Amniotic stem cell (primary cell): ENCODE data around the gene CCKAR.

Experiments
- DNase-seq: peaks from one replicate; lab custom pipeline; 2025; lab: John Stamatoyannopoulos, UW

The CCKAR gene

GRCh38 chr4:26459756-26460530 lies 30.3 kb downstream of the CCKAR start:
- DNase-seq = peak; percentile 20

DNA sequence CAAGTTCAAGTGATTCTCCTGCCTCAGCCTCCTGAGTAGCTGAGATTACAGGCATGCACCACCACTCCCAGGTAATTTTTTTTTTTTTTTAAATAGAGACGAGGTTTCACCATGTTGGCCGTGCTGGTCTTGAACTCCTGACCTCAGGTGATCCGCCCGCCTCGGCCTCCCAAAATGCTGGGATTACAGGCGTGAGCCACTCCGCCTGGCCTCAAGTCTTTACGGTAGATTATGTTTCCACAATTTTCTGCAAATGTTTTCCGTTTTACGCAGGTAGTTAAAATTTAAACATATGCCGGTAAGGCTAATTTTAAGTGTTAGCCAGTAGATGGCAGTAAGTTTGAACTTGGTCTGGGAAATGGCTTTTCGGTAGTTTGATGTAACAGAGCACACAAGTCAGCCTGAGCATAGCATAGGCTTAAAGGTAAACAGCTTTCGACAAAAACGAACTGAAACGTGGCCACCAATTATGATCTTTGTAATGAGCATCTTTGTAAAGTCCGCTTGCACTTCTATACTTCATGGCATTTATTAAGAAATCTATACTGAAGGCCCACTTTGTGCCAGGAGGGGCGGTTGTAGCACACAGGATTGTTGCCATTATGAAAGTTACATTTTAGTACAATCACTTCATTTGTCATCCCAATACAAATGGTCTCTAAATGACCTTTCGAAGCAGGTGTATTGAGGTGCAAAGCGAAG lies 31.1 kb downstream of the CCKAR start:
- peak; percentile 54 for DNase-seq

- DNase-seq = no peak
These were observed 32.1 kb downstream of the CCKAR start for GRCh38 chr4:26458157-26458561.

DNA sequence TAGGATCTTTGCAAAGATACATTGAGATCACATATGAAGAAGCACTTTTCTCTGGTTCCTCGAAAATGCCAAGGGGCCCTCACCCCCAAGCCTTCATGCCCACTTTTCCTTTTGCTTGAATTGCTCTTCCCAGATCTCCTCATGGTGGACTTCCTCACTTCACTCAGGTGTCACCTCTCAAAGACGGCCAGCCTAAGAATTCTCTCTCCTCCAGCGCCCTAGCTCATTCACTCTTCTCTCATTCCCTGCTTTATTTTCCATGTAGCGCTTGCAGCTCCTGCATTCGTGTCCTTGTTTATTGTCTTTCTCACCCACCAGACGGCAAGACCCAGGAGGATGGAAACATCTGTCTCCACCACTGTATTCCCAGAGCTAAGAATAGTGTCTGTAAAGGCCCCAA lies 32.9 kb downstream of the CCKAR start:
- DNase-seq = no peak

GRCh38 chr4:26455571-26455970 lies 34.7 kb downstream of the CCKAR start:
- no peak for DNase-seq

DNA sequence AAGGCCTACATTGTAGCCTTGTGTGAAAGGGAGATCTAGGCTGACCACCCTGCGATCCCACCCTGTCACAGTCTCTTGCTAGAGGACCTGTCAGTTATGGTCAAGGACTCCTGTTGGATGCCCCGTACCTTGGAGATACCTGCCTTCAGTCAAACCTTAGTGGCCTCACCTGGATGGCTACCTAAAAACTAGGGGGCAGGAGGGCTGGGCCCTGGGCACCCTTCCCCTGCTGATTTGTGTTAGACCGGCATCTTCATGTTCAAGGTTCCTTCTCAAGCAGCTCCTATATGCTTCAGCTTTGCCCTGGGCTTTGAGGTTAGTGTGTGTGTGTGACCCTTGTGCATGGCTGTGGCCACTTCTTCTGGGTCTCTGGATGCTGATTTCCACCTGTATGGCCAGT lies 35.3 kb downstream of the CCKAR start:
- no peak for DNase-seq

DNA sequence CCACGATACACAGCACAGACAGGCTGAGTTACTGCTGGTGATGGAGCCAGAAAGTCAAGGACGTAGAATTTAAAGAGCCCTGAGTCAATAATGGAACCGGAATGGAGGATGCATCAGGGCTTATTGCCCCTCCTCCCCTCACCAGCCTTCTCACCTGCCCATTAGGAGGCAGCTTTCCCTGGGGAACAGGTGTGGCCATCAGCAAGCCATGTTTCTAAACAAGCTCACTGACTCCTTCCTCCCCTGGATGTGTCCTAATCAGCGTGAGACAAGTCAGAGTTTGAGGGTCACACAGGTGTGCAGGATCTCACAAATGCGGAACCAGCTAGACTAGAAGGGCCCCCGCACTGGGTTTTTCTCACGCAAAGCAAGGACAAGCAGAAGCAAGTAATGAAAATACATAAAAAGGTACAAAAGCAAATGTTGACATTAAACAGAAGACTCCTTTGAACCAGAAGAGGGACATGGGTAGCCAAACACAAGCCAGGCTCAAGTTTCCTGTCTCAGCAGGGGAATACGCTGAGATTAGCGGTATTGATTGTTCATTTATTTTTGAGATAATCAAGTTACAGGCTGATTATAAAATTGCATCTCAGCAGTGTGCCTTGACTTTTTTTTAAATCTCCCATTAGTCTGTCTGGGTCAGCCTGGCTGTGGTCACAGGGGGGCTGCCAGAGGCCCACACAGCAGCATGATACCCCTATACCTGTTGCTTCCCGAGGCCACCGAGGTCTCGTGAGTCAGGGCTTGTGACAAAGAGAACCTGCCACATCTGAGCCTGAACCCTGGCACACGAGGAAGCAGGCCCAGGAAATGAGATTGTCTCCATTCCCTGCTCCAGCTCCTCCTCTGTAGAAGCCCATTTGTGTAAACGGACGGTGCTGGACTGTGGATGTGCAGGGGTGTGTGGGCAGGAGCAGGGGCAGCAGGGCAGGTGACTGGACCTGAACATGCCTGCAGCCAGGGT lies 37.4 kb downstream of the CCKAR start:
- DNase-seq = no peak

- no peak for DNase-seq
These were observed 38.7 kb downstream of the CCKAR start for GRCh38 chr4:26451597-26451996.

GRCh38 chr4:26450418-26450817 lies 39.9 kb downstream of the CCKAR start:
- DNase-seq = no peak

- DNase-seq = no peak
These were observed 42.9 kb downstream of the CCKAR start for GRCh38 chr4:26447378-26447777.

DNA sequence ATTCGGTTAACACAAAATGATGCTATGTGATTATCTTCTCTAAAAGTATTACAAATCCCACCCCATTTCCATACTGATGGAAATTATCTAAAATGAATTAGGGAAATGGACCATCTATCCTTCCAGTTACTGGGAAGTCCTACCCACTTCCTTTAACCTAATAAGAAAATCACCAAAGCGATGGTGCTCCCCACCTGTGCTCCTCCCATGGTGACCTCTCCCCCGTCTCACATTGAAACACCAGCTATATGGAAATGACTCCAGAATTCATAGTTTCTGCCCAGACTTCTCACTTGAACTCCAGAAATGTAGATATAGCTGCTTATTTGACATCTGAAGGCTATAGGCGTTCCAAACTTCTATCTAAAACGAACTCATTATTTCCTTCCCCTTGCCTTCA lies 48.5 kb downstream of the CCKAR start:
- no peak for DNase-seq

GRCh38 chr4:26441102-26441501 lies 49.2 kb downstream of the CCKAR start:
- no peak for DNase-seq

DNA sequence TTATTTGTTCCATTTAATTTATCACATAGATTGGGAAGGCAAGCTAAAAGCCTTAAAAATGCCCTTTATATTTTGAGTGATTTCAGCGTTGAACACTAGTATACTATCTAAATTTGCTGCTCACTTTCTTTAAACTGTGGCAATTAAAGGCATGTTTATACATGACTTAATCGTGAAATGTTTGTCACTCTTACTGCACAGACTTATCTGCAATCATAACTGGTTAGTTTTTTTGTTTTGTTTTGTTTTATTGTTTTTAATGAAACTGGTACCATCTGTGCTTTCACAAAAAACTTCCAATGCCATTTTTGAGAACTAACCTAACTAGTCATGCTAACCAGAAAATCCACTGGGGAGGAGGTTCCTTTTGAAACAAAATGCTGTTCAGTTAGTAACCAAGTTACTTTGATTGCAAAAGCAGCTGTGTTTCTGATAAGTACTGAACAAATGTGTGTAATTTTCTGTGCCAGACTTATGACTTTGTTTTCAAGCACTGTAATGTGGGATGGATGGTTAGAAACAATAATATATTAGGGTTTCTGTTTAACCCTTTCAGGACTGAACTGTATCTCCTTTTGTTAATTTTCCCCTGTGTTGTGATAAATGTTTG lies 56.1 kb downstream of the CCKAR start:
- no peak for DNase-seq

GRCh38 chr4:26433556-26433955 lies 56.7 kb downstream of the CCKAR start:
- DNase-seq = no peak

- DNase-seq = no peak
These were observed 57.9 kb downstream of the CCKAR start for GRCh38 chr4:26432419-26432818.

- no peak for DNase-seq
These were observed 58.7 kb downstream of the CCKAR start for GRCh38 chr4:26431461-26432180.
